GM12801 (cell line): Measurements from ENCODE around the gene TOR1B.

Experiments
- TF ChIP-seq, protein P1 (sequence below): IDR thresholded peaks from one replicate; pipeline ENCODE4 v1.5.1; 2011; ENCODE audit warnings: control low read depth; ENCODE audit not compliant: insufficient read length; ENCODE audit errors: extremely low read depth

The TOR1B gene

GRCh38 chr9:129803676-129804060, 684 bp downstream of the TOR1B start:
- TF ChIP-seq, protein P1, sequence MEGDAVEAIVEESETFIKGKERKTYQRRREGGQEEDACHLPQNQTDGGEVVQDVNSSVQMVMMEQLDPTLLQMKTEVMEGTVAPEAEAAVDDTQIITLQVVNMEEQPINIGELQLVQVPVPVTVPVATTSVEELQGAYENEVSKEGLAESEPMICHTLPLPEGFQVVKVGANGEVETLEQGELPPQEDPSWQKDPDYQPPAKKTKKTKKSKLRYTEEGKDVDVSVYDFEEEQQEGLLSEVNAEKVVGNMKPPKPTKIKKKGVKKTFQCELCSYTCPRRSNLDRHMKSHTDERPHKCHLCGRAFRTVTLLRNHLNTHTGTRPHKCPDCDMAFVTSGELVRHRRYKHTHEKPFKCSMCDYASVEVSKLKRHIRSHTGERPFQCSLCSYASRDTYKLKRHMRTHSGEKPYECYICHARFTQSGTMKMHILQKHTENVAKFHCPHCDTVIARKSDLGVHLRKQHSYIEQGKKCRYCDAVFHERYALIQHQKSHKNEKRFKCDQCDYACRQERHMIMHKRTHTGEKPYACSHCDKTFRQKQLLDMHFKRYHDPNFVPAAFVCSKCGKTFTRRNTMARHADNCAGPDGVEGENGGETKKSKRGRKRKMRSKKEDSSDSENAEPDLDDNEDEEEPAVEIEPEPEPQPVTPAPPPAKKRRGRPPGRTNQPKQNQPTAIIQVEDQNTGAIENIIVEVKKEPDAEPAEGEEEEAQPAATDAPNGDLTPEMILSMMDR = no peak

GRCh38 chr9:129806061-129806460, 3.1 kb downstream of the TOR1B start:
- TF ChIP-seq, protein P1 = no peak

- TF ChIP-seq, protein P1 = no peak
Observed at GRCh38 chr9:129809346-129809745, 6.4 kb downstream of the TOR1B start.

DNA sequence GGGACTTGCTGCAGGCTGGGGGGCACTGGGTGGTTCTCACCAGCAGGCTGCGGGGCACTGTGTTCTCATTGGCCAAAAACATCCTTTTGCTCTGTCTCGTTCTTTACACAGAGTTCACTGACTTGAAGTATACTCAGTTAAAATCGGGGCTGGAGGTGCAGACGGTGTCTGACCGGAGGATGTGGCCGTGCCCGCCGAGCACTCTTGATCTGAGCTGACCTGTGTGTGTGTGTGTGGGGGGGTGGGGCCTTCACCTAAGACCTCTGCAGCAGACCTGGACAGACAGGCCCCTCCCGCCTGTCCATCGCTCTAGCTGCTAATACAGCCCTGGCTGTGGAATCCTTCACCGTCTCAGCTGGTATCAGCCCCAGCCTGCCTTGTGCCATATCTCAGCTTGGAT, 7.1 kb downstream of the TOR1B start:
- TF ChIP-seq, protein P1 = no peak

DNA sequence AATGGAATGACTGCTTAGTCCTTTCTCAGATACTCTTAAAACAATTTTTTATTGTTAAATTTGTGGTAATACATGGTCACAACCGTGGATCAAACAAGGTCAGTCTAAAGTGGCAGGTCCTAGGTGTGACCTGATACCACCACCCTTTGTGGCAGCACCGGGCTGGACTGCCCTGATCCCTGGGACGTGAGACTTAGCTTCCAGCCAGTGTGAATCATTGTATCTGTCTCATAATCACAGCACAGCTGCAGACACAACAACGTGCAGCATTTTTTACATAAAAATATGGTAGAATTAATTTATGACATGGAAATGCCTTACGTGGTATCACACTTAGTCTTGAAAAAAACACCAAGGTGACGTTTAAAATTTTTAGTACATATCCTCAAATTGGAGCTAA, 7.8 kb downstream of the TOR1B start:
- TF ChIP-seq, protein P1 = no peak

GRCh38 chr9:129811967-129812363, 9.0 kb downstream of the TOR1B start:
- TF ChIP-seq, protein P1 = no peak

DNA sequence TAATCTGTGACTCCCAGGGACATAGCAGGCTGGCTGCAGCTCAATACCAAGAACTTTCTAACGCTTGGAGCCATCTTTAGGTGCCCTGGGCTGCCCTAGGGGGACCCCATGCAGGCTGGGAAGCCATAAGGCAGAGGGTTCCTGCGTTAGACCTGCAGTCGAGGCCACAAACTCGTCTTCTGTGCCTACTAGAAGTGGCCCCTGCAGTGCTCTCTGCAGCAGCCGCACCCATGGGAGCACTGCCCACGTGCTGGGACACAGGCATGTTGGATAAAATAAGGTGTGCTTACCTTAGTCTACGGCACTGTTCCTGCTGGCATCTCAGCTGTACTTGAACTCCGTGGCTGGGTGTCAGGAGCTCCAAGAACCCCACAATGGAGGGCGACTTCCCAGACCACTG, 9.4 kb downstream of the TOR1B start:
- TF ChIP-seq, protein P1 = no peak

GRCh38 chr9:129813661-129814060, 10.7 kb downstream of the TOR1B start:
- TF ChIP-seq, protein P1 = no peak
